Activated T-helper 17 cell treated with anti-CD3 and anti-CD28 coated beads, Interleukin-2, amount 50 U/mL, for 72 hours (primary cell): ENCODE results near the gene TOE1. TPM values are rescaled to one million over a fixed set of nuclear protein-coding genes. Genes with fewer than 3 reads are reported as not detected.

Experiments
- ATAC-seq: fragments of 150-1000 bp; cut with Tn5 transposase; replicated peaks from 2 replicates; pipeline ENCODE4 v1.10.0; 2021; ENCODE audit warnings: mild to moderate bottlenecking, moderate library complexity
- H3K27ac Mint-ChIP-seq: one replicate; pipeline ENCODE4 v1.8.0; 2022; ENCODE audit warnings: mixed read lengths
- H3K27me3 Mint-ChIP-seq: one replicate; pipeline ENCODE4 v1.8.0; 2022; ENCODE audit warnings: mixed read lengths
- H3K36me3 Mint-ChIP-seq: one replicate; pipeline ENCODE4 v1.8.0; 2022; ENCODE audit warnings: low read depth, mild to moderate bottlenecking, mixed read lengths
- H3K4me1 Mint-ChIP-seq: one replicate; pipeline ENCODE4 v1.8.0; 2022; ENCODE audit warnings: mixed read lengths
- H3K4me3 Mint-ChIP-seq: one replicate; pipeline ENCODE4 v1.8.0; 2022; ENCODE audit warnings: mild to moderate bottlenecking, mixed read lengths
- H3K9me3 Mint-ChIP-seq: one replicate; pipeline ENCODE4 v1.8.0; 2022; ENCODE audit warnings: mixed read lengths
- total RNA-seq, 2 donors: library from RNA; stranded (reverse); gene quantifications; one replicate each; pipeline ENCODE4 v1.2.3, GENCODE V29; 2022

Gene TOE1
- total RNA-seq, 2 donors from 2014 or later, result 23.2 to 35.8 TPM

DNA sequence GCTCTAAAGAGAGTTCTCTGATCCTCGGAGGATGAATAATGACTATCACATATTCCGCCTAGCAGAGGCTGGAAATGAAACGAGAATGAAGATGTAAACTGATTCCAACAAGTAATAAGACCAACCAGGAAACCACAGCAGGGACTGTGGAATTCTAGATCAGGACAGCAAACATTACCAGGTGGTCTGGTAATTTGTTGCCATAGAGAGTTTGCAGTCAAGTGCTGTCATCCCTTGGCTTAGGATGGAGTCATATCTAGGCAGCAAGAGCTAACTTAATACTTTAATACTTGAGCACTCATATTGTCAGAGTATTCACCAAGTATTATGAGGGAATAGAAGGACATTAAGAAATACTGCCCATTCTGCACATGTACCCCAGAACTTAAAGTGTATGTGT, 45.3 kb downstream of the TOE1 start:
- no peak overlapping the region for H3K27ac Mint-ChIP-seq
- no peaks in the 10 kb centered on the region for H3K36me3 Mint-ChIP-seq
- no peaks in the 10 kb centered on the region for H3K9me3 Mint-ChIP-seq
- no peaks in the 10 kb centered on the region for H3K27me3 Mint-ChIP-seq
- H3K4me3 Mint-ChIP-seq, result no peak overlapping the region
- ATAC-seq, result no peak
- no peaks in the 10 kb centered on the region for H3K4me1 Mint-ChIP-seq

GRCh38 chr1:45386219-45386618, 46.2 kb downstream of the TOE1 start:
- no peaks in the 10 kb centered on the region for H3K27me3 Mint-ChIP-seq
- H3K27ac Mint-ChIP-seq, result no peak overlapping the region
- H3K4me1 Mint-ChIP-seq, result no peaks in the 10 kb centered on the region
- H3K9me3 Mint-ChIP-seq, result no peaks in the 10 kb centered on the region
- no peak overlapping the region for H3K4me3 Mint-ChIP-seq
- ATAC-seq, result no peak
- H3K36me3 Mint-ChIP-seq, result no peaks in the 10 kb centered on the region

Other genes starting within 250 kb of the TOE1 start
- gene ZSWIM5, start 133.6 kb upstream of the TOE1 start, total RNA-seq, result 1 to 10 TPM in 1 of 2 donors, under 1 TPM in 1; 0.86 to 1.9 TPM
- 10 to 100 TPM in 1 of 2 donors, 1 to 10 TPM in 1; 4.5 to 22.6 TPM for gene HPDL, start 13.3 kb upstream of the TOE1 start, total RNA-seq
- 10 to 100 TPM; 23.5 to 35.4 TPM for gene MUTYH, start 270 bp downstream of the TOE1 start, total RNA-seq
- 1 to 10 TPM; 2.7 to 8.9 TPM for gene TESK2, start 151.0 kb downstream of the TOE1 start, total RNA-seq
- gene CCDC163, start 159.9 kb downstream of the TOE1 start, total RNA-seq, result 1 to 10 TPM; 3.4 TPM
- gene MMACHC, start 160.1 kb downstream of the TOE1 start, total RNA-seq, result 1 to 10 TPM; 3.7 to 4.9 TPM
- gene PRDX1, start 181.7 kb downstream of the TOE1 start, total RNA-seq, result 100 to 1,000 TPM; 344 to 571 TPM
- 100 to 1,000 TPM; 121 to 151 TPM for gene AKR1A1, start 210.7 kb downstream of the TOE1 start, total RNA-seq
- gene NASP, start 243.9 kb downstream of the TOE1 start, total RNA-seq, result 100 to 1,000 TPM; 113 to 224 TPM